ENCODE data around the gene SPATA46. TPM values are rescaled to one million over a fixed set of nuclear protein-coding genes. Genes with fewer than 3 reads are reported as not detected.

The SPATA46 gene
- total and polyA plus RNA-seq, 2 experiments from 2014 or later = not detected

- Histone ChIP-seq H3K27ac (no peak overlapping the region), H3K27me3 (no peaks in the 10 kb centered on the region), H3K4me1 (ENCODE audit: low read depth) (no peaks in the 10 kb centered on the region), H3K9me3 (ENCODE audit: low read depth) (no peaks in the 10 kb centered on the region), H3K36me3 (no peaks in the 10 kb centered on the region), H3K4me3 (no peak overlapping the region)
- no peak for DNase-seq (ENCODE audit: low read depth in 1 of 2, low spot score in 1 of 2)
- no peak for TF ChIP-seq CTCF (IDR thresholded peaks at IDR 0.05; ENCODE audit: low read depth, low read length)
Measured at GRCh38 chr1:162417650-162418049, 41.0 kb upstream of the SPATA46 start.

GRCh38 chr1:162416909-162417308, 40.3 kb upstream of the SPATA46 start:
- TF ChIP-seq CTCF (IDR thresholded peaks at IDR 0.05; ENCODE audit: low read depth, low read length) = no peak
- no peaks in the 10 kb centered on the region for H3K9me3 ChIP-seq (ENCODE audit: low read depth)
- no peaks in the 10 kb centered on the region for H3K4me1 ChIP-seq (ENCODE audit: low read depth)
- DNase-seq (ENCODE audit: low read depth in 1 of 2, low spot score in 1 of 2) = no peak
- no peak overlapping the region for H3K4me3 ChIP-seq
- H3K27me3 ChIP-seq = no peaks in the 10 kb centered on the region
- no peaks in the 10 kb centered on the region for H3K36me3 ChIP-seq
- H3K27ac ChIP-seq = no peak overlapping the region

GRCh38 chr1:162416215-162416614, 39.6 kb upstream of the SPATA46 start:
- Histone ChIP-seq H3K27me3 (no peaks in the 10 kb centered on the region), H3K4me1 (ENCODE audit: low read depth) (no peaks in the 10 kb centered on the region), H3K27ac (no peak overlapping the region), H3K36me3 (no peaks in the 10 kb centered on the region), H3K9me3 (ENCODE audit: low read depth) (no peaks in the 10 kb centered on the region), H3K4me3 (no peak overlapping the region)
- no peak for TF ChIP-seq CTCF (IDR thresholded peaks at IDR 0.05; ENCODE audit: low read depth, low read length)
- DNase-seq (ENCODE audit: low read depth in 1 of 2, low spot score in 1 of 2) = no peak

- DNase-seq (ENCODE audit: low read depth in 1 of 2, low spot score in 1 of 2) = no peak
- H3K4me3 ChIP-seq = no peak within 1 kb of the TSS
- no peaks in the 10 kb centered on the region for H3K27me3 ChIP-seq
- H3K4me1 ChIP-seq (ENCODE audit: low read depth) = no peaks in the 10 kb centered on the region
- TF ChIP-seq CTCF (IDR thresholded peaks at IDR 0.05; ENCODE audit: low read depth, low read length) = no peak
- no peaks in the 10 kb centered on the region for H3K9me3 ChIP-seq (ENCODE audit: low read depth)
- H3K36me3 ChIP-seq = no peaks in the 10 kb centered on the region
- no peak within 1 kb of the TSS for H3K27ac ChIP-seq
Measured at GRCh38 chr1:162412002-162412401, 35.3 kb upstream of the SPATA46 start, which contains the start of gene SH2D1B. SH2D1B (minus strand) TSS chr1:162412136; CDS start chr1:162412016, 120 bp downstream.

GRCh38 chr1:162407539-162407938, 30.9 kb upstream of the SPATA46 start:
- no peak for DNase-seq (ENCODE audit: low read depth in 1 of 2, low spot score in 1 of 2)
- Histone ChIP-seq H3K4me3 (no peak overlapping the region), H3K27me3 (no peaks in the 10 kb centered on the region), H3K9me3 (ENCODE audit: low read depth) (no peaks in the 10 kb centered on the region), H3K4me1 (ENCODE audit: low read depth) (no peaks in the 10 kb centered on the region), H3K27ac (no peak overlapping the region), H3K36me3 (no peaks in the 10 kb centered on the region)
- no peak for TF ChIP-seq CTCF (IDR thresholded peaks at IDR 0.05; ENCODE audit: low read depth, low read length)

- H3K4me3 ChIP-seq = no peak overlapping the region
- H3K27ac ChIP-seq = no peak overlapping the region
- no peaks in the 10 kb centered on the region for H3K27me3 ChIP-seq
- peak in 1 of 2 donors; percentile 27 for DNase-seq (ENCODE audit: low read depth in 1 of 2, low spot score in 1 of 2)
- H3K9me3 ChIP-seq (ENCODE audit: low read depth) = no peaks in the 10 kb centered on the region
- no peaks in the 10 kb centered on the region for H3K4me1 ChIP-seq (ENCODE audit: low read depth)
- TF ChIP-seq CTCF (IDR thresholded peaks at IDR 0.05; ENCODE audit: low read depth, low read length) = no peak
- H3K36me3 ChIP-seq = no peaks in the 10 kb centered on the region
Measured at GRCh38 chr1:162406811-162407210, 30.2 kb upstream of the SPATA46 start.
